Cardiac septum (tissue), 1 donor: Measurements from ENCODE around the gene PITPNM2. TPM values are rescaled to one million over a fixed set of nuclear protein-coding genes. Genes with fewer than 3 reads are reported as not detected.

Experiments used
- DNase-seq: peaks from one replicate; pipeline ENCODE4 v3.0.0-alpha.2; 2020; ENCODE audit warnings: low spot score
- intact Hi-C: fragments of 100-400 bp; cut with DNase I; formaldehyde crosslinking; loops from one replicate; pipeline ENCODE4 v1.14.0; 2022
- long read RNA-seq: library from polyadenylated mRNA; unstranded; transcript quantifications from one replicate; pipeline ENCODE4 v2.0.0, GENCODE V29; 2021
- total RNA-seq: library from RNA; stranded (reverse); fragmentation: NEBNext Ultra II Directional; extraction: Animal tissue kit (Norgen Biotek cat#: 25700); gene quantifications from one replicate; pipeline ENCODE4 v1.2.1, GENCODE V29; 2021
- donor health status: DM: no; HTN: no; CAD: no.

The PITPNM2 gene
- 22.2 TPM for total RNA-seq
- long read RNA-seq, partial matches to known transcripts: 4 of 21 reads
- long read RNA-seq, other reads (novel, unspliced or antisense): 17 of 21 reads

DNA sequence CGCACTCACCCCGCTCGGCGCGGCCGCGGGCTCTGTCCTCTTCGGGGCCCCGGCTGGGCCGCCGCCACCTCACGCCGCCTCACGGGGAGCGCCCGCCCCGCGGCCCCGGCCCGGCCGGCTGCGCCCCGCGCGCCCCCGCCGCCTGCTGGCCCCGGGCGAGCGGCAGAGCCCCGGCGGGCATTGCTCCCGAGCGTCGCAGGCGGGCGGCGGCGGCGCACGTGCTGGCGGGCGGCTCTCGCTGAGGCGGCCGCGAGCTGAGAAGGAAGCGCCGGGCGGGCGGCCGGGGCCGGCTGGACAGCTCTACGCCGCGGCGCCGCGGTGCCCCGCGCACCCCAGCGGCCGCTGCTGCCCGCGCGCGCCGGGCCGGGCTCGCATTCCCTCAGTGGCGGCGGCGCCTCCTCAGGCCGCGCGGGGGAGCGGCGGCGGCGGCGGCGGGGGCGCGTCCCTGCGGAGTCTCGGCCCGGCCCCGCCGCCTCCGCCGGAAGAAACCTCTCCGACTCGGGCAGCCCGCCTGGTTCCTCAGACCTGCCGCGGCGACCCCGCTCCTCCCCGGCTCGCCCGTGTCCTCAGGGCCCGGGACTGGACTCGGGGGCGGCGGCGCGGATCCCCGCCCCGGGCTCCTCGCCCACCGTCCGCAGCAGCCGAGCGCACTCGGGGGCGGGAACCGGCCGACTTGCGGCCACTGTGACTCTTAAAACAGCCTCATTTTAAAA is at the start of gene PITPNM2:
TSS of gene PITPNM2 (minus strand) at position 347 of the 713 bp plus-strand sequence. CDS start 116,500 bp downstream, outside the sequence.
- intact Hi-C loops: loop anchor here (2.0 to 5.0 kb wide), 4 partner anchors 74 to 169 kb away; partner anchors contain the start of genes ARL6IP4, MPHOSPH9 and MTRFR
- no peak for DNase-seq

DNA sequence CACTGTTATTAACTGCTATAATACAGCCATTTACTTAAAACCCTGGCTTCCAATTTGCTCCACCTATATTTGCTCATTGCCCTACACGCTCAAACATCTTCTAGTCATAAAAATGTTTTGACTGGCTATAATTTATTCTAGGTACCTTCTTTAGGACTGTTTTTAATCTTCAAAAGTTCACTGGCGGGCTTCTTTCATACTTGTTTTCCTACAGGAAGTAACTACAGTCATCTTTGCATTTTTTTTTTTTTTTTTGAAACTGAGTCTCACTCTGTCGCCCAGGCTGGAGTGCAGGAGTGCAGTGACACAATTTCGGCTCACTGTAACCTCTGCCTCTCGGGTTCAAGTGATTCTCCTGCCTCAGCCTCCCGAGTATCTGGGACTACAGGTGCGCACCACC is 49.5 kb upstream of the PITPNM2 start:
- intact Hi-C loops: no loop called here
- DNase-seq: no peak

DNA sequence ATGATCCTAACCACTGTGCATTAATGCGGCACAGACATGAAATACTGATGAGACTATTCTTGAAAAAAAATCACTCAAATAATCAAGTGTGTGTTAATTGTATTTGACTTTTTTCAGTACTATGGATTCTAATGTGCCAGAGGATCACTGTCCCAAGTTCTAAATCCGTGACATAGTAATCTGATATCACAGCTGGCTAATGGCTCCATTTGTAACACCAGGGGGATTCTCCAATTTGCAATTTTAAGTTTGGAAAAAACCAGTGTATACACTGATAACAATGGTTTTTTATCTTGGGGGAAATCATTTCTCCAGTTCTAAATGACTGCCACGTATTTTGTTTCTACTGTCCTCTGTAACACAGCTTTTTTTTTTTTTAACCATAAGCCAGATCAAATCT is 49.0 kb upstream of the PITPNM2 start:
- intact Hi-C loops: no loop called here
- DNase-seq: no peak

DNA sequence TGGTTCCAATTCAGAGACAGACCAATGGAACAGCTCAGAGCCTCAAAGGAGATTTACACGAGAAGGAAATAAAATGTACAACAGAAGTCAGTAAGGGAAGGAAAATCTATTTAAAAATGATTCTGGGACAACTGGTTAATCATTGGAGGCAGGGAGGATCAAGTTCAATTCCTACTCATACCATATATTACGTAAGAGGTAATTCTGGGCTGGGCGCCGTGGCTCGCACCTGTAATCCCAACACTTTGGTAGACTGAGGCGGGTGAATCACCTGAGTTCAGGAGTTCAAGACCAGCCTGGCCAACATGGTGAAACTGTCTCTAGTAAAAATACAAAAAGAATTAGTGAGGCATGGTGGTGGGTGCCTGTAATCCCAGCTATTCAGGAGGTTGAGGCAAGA is 36.7 kb upstream of the PITPNM2 start:
- DNase-seq: no peak
- intact Hi-C loops: no loop called here

DNA sequence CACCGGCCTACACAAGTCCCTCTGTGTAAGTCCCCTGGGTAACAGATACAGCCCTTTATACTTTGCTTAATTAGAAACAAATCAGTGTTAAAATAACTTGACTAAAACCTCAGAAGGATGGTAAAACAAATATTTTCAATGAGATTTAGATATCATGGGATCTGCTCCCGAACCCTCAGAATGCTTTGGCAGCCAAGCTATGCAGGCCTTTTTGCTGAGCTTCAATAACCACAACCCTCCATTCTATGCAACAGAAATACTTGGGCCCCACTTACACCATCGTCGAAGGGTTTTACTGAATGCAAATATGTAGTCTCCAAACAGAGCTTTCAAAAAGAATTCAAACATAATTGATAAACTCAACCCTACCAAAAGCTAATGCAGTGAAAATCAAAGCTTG is 29.3 kb upstream of the PITPNM2 start:
- intact Hi-C loops: no loop called here
- DNase-seq: no peak

DNA sequence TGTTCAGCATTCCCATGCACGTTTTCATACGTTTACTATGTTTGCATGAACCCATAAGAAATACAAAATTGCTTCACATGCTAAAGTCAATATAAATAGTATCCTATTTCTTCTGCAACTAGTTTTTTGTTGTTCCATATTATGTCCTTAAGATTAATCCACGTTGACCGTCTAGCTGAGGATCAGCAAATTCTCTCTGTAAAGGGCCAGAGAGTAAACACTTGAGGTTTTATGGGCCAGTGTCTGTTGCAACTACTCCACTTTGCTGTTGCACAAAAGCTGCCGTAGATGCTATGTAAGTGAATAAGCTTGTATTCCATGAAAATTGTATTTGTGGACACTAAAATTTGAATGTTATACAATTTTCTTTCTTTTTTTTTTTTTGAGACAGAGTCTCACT is 21.1 kb upstream of the PITPNM2 start:
- intact Hi-C loops: no loop called here
- no peak for DNase-seq

DNA sequence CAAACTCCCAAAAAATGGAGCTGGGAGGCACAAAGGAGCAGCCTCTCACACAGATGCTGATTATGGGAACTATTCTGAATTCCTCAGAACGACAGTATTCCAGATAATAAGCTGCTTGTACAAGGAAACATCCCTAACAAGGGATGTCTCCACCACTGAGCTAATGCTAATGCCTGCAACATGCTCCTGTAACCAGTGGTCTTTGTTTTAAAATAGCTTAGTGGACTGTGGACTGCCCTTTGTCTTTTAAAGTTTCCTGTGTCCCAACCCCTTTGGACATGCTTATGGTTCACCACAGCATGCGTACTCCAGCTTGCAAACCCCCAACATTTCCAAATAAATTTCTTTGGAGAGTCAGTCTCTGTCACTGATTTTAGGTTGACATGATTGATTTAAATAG is 16.4 kb upstream of the PITPNM2 start:
- intact Hi-C loops: no loop called here
- DNase-seq: no peak

DNA sequence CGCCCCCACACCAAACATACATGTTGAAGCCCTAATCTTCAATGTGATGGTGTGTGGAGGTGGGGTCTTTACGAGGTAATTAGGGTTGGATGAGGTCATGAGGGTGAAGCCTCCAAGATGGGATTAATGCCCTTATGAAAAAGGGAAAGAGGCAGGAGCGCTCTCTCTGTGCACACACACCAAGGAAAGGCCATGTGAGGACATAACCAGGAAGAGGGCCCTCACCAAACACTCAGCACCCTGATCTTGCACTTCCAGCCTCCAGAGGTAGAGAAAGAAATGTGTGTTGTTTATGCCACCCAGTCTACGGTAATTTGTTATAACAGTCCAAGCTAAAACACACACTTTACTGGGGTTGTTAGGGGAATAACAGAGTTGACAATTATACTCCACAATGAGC is 14.6 kb upstream of the PITPNM2 start:
- DNase-seq: no peak
- intact Hi-C loops: no loop called here

DNA sequence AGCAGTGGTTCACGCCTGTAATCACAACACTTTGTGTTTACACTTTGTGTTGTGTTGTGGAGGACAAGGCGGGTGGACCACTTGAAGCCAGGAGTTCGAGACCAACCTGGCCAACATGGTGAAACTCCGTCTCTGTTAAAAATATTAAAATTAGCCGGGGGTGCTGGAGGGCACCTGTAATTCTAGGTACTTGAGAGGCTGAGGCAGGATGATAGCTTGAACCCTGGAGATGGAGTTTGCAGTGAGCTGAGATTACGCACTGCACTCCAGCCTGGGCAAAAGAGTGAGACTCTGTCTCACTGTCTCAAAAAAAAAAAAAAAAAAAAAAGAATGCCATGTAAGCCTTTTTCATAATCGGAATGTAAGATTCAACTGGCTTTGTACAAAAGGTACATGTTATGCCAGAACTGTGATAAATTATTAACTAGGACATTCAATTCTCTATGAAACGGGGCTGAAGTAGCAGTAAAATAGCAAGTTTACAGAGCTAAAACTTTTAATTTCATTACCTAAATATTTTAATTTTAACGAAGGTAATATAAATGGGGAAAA is 13.9 kb upstream of the PITPNM2 start:
- DNase-seq: no peak
- intact Hi-C loops: no loop called here

DNA sequence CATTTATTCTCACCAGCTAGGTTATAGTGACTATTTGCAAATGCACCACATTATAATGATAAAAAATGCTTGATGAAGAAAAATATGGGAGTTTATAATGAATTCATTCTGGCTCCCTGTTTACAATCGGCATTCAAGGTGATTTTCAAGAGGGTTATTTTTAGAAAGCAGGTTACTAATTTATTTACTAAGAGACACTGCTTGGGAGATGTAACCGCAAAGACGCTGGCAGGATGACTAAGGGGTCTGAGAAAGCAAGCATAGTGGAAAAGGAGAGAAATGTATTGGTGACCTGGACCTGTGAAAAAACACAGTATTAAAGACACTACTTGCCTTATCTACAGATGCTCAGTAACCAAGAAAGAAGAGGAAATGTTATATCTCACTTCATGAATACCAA is 13.3 kb upstream of the PITPNM2 start:
- no peak for DNase-seq
- intact Hi-C loops: no loop called here

DNA sequence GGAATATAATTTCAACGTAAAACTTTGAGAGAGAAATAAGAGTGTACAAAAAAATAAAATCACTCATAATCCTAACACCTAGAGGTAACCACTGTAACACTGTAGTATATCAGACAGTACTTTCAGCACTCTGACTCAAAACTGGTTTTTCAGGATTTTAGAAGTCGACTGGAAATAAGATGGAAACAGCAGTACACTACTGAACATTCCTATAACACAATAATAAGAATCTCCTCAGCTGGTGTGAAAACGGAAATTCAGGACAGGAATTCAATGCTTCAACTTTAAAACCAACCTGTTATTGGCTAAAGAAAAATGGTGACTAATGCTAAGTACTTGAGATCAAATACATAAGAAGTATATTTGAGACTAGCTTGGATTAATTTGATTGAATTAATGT is 12.3 kb upstream of the PITPNM2 start:
- intact Hi-C loops: no loop called here
- DNase-seq: no peak

DNA sequence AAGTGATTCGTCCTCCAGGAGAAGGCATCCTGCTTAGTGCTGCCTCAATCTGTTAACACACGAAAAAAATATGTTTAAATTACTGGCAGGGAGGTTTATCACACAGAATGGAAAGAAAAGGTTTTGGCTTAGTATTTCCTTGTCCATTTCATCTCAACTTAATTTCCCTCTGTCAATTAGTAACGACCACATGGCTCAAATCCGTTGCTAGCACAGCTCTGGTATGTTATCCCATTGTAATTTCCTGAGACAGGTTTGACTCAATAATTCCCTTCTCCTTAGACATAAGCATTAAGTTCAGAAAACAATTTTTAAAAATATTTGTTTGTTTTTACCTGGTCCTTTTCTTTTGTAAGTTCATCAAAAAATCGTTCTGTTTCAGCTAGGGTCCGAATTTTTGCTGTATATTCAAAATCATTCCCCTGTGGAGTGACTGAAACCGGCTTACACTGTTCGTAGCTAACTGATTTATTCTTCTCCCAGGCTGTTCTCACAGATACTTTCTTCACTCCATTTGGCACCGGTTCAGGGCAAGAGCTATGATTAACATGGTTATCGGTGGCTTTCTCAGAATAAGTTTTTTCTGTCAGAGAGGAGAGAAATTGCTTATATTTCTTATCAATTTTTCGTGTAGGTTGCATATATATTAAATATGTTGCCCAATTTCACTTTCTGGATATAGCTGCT is 10.1 kb upstream of the PITPNM2 start:
- DNase-seq: no peak
- intact Hi-C loops: no loop called here

DNA sequence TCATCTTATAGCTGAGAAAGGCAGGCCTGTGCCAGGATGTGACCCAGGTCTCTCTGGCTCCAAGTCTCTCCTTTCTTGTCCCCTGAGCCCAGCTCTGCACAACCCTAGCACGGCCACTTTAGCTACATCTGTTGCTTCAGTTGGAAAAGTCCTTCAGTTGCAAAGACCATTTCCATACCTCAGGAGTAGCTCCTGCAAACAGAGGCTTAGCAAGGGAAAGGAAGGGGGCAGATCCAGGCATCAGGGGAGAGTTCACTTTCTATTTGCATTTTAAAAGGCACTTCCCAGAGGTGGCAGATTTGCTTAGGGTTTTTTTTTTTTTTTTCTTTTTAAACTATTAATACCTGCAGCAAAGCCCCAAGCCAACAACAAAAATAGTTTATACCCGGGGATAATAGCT is 3.0 kb upstream of the PITPNM2 start:
- intact Hi-C loops: loop anchor here (5.0 kb wide), 2 partner anchors 78 to 172 kb away; partner anchors contain the start of genes ARL6IP4, MPHOSPH9 and MTRFR
- DNase-seq: no peak

DNA sequence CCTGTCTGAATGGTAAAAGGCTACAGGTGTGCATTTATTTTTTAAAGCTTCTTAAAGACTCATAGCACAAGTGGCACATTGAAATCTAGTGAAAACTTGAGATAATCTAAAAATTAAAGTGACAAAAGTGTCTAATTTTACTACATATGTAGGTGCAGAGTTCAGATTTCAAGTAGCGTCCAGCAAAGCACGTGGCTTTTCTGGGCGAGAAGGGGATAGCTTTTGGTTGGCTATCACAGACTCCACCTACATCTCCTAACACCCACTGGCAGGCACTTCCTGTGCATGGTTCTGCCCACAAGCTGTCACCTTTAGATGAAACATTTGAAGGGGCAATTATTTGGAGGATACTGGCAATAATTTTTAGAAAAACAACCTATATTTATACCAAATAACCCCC is 1.9 kb upstream of the PITPNM2 start:
- no peak for DNase-seq
- intact Hi-C loops: loop anchor here (5.0 kb wide), 2 partner anchors 79 to 171 kb away; partner anchors contain the start of genes ARL6IP4, MPHOSPH9 and MTRFR

DNA sequence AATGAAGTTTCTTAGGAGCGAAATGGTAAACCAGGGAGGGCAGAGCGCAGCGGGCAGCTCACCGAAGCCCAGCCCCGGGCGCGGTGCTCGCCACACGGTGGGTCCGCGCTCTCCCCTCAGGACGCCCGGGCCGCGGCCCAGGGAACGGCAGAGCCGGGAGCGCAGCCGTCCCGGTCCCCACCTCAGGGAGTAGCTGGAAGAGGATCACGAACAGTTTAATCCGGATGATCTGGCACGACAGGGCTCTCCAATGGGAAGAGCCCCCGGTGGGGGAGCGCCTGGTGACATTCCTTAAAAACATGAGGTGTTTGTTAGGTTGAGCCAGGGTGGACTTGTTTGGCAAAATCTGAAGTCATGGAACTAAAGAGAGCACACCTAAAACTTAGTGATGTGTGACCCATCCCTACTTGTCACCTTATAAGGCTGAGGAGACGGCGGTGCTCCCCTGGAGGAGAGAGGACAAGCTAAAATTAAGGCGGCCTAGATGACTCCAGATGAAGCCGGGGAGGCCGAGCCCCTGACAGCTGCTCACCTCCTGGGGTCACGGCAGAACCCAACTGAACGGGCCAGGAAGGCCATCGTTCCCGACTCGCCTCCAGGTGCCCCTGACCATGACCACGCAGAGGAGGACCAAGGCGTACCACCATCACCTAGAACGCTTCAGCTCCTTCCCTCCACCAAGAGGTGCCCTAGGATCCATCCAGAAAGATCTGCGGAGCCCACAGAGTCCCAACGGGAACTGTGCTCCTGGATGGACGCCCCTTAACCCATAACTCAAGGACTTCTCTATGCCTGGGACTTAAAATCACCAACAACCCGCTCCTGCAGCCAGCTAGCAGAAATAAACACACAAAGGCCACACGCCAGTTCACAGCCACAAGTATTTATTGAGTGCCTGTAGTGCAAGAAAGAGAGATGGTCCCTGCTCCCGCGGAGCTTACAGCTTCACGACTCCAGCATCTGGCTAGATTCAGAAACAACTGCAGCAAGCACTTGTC is 866 bp upstream of the PITPNM2 start:
- intact Hi-C loops: loop anchor here (2.0 to 5.0 kb wide), 4 partner anchors 75 to 169 kb away; partner anchors contain the start of genes ARL6IP4, MPHOSPH9 and MTRFR
- DNase-seq: no peak

DNA sequence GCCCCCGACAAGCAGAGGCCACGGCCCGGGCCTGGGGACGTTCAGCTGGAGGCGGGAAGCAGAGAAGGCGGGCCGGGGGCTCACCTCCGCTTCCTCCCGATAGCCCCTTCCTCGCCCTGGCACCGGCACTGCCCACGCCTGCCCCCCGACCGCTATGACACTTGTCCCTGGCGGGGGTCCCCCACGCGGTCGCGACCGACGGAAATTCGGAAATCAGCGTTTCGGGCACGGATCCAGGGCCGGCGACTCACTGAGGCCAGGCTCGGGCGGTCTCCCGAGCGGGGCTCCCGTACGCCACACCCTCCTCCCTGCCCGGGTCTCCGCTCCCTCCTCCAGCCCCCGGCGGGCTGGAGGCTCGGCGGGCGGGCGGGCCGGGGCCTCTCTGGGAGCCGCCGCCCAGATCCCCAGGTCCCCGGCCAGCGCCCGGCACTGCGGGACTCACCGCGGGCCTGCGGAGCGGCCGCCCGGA is 581 bp downstream of the PITPNM2 start:
- intact Hi-C loops: loop anchor here (2.0 to 5.0 kb wide), 4 partner anchors 74 to 168 kb away; partner anchors contain the start of genes ARL6IP4, MPHOSPH9 and MTRFR

DNA sequence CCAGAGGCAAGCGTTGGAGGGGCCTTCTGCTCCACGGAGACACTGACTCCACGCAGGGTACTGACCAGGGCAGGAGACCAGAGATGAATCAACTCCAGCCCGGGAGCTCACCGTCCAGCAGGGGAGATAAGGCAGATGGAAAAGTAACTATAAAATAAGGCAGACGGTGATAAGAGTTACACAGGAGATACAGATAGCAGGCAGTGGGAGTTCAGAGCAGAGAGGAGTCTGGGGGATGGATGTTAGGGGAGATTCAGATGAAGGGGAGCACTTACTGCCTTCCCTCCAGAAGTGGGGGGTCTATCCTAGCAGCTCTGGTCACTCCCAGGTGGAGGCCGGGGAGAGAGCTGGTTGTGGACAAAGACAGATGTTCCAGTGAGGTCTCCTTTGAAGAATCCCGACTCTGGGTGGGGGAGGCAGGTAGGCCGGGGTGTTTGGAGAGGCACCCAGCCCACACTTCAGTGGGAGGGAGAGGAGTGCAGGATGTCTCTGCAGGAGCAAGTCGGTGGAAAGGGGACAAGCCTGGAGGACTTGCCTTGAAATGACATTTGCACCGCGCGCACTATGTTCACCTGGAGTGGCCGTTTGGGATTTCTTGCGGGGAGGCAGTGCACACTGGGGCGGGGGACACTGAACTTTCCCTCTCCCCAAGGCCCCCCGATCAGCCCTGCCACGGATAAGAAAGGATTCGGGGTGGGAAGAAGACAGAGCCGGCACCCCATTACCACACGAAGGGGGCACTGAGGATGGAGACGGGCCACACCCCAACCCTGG is 1.2 kb downstream of the PITPNM2 start:
- DNase-seq: no peak
- intact Hi-C loops: loop anchor here (2.0 to 5.0 kb wide), 4 partner anchors 73 to 167 kb away; partner anchors contain the start of genes ARL6IP4, MPHOSPH9 and MTRFR

More for the DNA sequence above, 581 bp downstream of the PITPNM2 start:
- no peak for DNase-seq

DNA sequence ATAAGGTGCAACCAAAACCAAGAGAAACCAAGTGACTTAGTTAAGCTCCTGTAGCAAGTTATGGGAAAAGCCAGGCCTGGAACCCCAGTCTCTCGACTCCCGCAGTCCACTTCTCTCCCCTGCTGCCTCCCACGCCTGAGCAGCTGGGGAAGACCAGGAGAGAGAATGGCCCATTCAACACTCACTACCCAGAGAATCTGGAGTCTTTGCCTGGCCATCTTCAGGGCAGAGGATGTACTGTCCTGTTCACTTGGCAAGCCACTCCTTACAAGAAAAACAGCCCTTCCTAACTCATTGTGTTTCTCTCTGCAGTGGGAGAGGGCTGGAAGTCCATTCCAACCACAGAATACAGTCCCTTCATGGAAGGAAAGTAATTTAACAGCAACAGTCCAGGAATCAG is 1.8 kb downstream of the PITPNM2 start:
- DNase-seq: no peak
- intact Hi-C loops: no loop called here
